ENCODE measurements around the gene PHC2.

PHC2 gene

GRCh38 chr1:33329600-33330305 is 101.1 kb downstream of the PHC2 start:
- no peak for DNase-seq
- no peak overlapping the region for H3K4me3 Mint-ChIP-seq
- H3K36me3 Mint-ChIP-seq (ENCODE audit: low read depth): peaks cover 99% of the 10 kb centered on the region
- H3K27me3 Mint-ChIP-seq: no peaks in the 10 kb centered on the region
- H3K9me3 Mint-ChIP-seq: no peaks in the 10 kb centered on the region
- no peaks in the 10 kb centered on the region for H3K4me1 Mint-ChIP-seq (ENCODE audit: low read depth)
- no peak overlapping the region for H3K27ac Mint-ChIP-seq

DNA sequence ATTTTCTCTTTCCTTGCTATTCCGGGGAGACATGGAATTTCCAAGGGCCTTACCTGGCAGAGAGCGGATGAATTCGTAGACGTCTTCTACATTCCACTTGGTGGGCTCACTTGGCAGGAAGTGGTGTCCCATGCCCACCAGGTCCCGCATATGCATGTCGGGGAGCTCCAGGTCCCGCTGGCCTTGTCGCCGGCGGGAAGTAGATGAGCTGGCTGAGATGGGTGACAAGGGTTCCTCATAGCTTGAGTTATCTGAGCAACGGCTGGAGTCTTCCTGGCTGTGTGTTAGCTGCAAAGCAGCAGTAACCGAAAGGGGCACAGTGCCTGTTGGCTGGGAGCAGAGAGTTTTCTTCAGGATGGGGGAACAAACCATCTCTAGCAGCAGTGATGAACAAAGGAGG is 102.1 kb downstream of the PHC2 start:
- H3K36me3 Mint-ChIP-seq (ENCODE audit: low read depth): peaks cover 99% of the 10 kb centered on the region
- no peak overlapping the region for H3K4me3 Mint-ChIP-seq
- DNase-seq: no peak
- H3K9me3 Mint-ChIP-seq: no peaks in the 10 kb centered on the region
- H3K27me3 Mint-ChIP-seq: no peaks in the 10 kb centered on the region
- H3K4me1 Mint-ChIP-seq (ENCODE audit: low read depth): no peaks in the 10 kb centered on the region
- H3K27ac Mint-ChIP-seq: no peak overlapping the region

DNA sequence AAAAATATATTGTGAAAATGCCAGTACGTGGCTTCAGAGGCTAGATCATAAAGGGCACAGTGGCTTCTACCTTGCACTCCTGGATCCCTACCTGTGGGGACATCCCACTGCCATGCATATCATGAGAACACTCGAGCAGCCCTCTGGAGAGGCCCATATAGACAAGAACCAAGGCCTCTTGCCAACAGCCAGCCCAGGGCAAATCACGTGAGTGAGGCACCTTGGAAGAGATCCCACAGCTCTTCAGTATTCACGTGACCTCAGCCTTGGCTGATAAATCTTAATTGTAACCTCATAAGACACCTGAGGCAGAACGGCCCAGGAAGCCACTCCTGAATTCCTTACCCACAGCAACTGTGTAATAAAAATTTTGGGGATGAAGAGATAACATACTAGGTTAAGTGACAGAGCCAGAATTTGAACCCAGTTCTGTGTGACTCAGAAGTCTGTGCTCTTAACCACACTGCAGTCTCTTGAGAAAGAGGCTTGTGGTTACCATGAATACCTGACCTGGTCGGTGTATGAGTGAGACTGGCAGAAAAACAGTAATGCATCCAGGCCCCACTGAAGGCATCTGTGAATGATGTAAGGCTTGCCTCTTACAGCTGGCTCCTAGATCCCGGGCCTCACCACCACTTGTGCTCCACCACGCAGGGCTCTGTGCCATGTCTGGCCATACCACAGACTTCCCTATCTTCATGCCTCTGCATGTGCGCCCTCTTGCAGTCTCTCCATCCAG is 103.1 kb downstream of the PHC2 start:
- no peak overlapping the region for H3K27ac Mint-ChIP-seq
- no peak for DNase-seq
- H3K27me3 Mint-ChIP-seq: no peaks in the 10 kb centered on the region
- H3K4me3 Mint-ChIP-seq: no peak overlapping the region
- peaks cover 98% of the 10 kb centered on the region for H3K36me3 Mint-ChIP-seq (ENCODE audit: low read depth)
- no peaks in the 10 kb centered on the region for H3K4me1 Mint-ChIP-seq (ENCODE audit: low read depth)
- H3K9me3 Mint-ChIP-seq: no peaks in the 10 kb centered on the region

DNA sequence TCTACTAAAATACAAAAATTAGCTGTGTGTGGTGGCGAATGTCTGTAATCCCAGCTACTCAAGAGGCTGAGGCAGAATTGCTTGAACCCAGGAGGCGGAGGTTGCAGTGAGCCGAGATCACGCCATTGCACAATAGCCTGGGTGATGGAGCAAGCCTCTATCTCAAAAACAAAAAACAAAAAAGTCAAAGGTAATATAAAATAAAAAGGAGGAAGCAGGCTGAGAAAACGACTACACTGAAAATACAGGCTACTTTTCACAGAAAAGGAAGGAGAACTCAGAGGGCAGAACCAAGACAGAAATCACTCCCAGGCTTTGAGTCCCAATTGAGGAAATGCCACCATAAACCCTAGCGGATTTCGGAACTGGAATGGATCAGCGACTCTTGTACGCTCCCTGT is 104.1 kb downstream of the PHC2 start:
- H3K36me3 Mint-ChIP-seq (ENCODE audit: low read depth): peaks cover 89% of the 10 kb centered on the region

GRCh38 chr1:33324677-33325575 is 106.0 kb downstream of the PHC2 start:
- Mint-ChIP-seq H3K4me1 (ENCODE audit: low read depth) (no peaks in the 10 kb centered on the region), H3K36me3 (ENCODE audit: low read depth) (peaks cover 70% of the 10 kb centered on the region), H3K4me3 (no peak overlapping the region), H3K27ac (no peak overlapping the region), H3K27me3 (no peaks in the 10 kb centered on the region), H3K9me3 (no peaks in the 10 kb centered on the region)
- no peak for DNase-seq

More for the DNA sequence above, 104.1 kb downstream of the PHC2 start:
- DNase-seq: no peak
- no peaks in the 10 kb centered on the region for H3K4me1 Mint-ChIP-seq (ENCODE audit: low read depth)
- no peaks in the 10 kb centered on the region for H3K27me3 Mint-ChIP-seq
- H3K4me3 Mint-ChIP-seq: no peak overlapping the region
- H3K9me3 Mint-ChIP-seq: no peaks in the 10 kb centered on the region
- H3K27ac Mint-ChIP-seq: no peak overlapping the region

DNA sequence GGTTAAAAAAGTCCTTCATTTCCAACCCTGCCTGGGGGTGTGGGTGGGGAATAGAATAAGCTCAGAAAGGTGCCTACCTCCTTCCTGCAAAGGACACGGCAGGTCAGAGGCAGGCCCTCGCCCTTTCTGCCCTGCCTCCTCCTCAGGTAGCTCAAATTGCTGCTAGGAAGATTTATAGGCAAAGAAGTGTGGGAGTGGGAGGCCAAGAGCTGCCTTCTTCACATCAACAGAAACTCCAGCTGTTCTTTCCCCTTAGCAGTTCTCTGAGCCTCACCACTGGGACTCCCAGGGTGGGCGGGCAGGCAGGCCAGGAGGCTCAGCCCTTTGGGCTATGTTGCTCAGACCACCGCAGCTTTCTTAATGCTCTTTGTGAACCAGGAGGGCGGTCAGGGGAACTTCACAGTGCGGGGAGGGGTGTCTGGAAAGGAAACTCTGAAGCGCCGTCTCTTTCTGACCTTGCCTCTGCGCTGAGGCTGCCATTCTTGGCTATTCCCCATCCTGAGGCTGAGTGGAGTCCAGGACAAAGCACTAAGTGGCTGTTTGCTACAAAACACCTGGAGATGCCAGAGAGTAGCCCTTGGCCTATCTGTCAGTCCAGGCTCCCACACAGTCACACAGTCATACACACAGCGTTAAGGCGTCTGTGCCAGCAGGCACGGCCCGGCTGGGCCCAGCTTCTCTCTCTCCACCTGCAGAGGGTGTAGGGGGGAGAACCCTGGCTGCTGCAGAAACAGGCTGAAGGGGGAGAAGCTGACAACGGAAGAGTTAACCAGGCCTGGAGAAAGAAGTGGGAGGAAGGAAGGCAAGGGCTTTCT is 107.0 kb downstream of the PHC2 start:
- DNase-seq: no peak
- peaks cover 60% of the 10 kb centered on the region for H3K36me3 Mint-ChIP-seq (ENCODE audit: low read depth)
- no peak overlapping the region for H3K4me3 Mint-ChIP-seq
- no peaks in the 10 kb centered on the region for H3K9me3 Mint-ChIP-seq
- H3K4me1 Mint-ChIP-seq (ENCODE audit: low read depth): no peaks in the 10 kb centered on the region
- no peaks in the 10 kb centered on the region for H3K27me3 Mint-ChIP-seq
- no peak overlapping the region for H3K27ac Mint-ChIP-seq

GRCh38 chr1:33322870-33323585 is 107.9 kb downstream of the PHC2 start:
- Mint-ChIP-seq H3K27me3 (no peaks in the 10 kb centered on the region), H3K9me3 (no peaks in the 10 kb centered on the region), H3K27ac (no peak overlapping the region), H3K4me3 (no peak overlapping the region), H3K36me3 (ENCODE audit: low read depth) (peaks cover 52% of the 10 kb centered on the region), H3K4me1 (ENCODE audit: low read depth) (no peaks in the 10 kb centered on the region)
- no peak for DNase-seq

- no peak overlapping the region for H3K27ac Mint-ChIP-seq
- no peaks in the 10 kb centered on the region for H3K9me3 Mint-ChIP-seq
- no peak overlapping the region for H3K4me3 Mint-ChIP-seq
- no peaks in the 10 kb centered on the region for H3K27me3 Mint-ChIP-seq
- DNase-seq: no peak
- H3K4me1 Mint-ChIP-seq (ENCODE audit: low read depth): no peaks in the 10 kb centered on the region
- peaks cover 43% of the 10 kb centered on the region for H3K36me3 Mint-ChIP-seq (ENCODE audit: low read depth)
These were observed 108.8 kb downstream of the PHC2 start for GRCh38 chr1:33322109-33322508.

DNA sequence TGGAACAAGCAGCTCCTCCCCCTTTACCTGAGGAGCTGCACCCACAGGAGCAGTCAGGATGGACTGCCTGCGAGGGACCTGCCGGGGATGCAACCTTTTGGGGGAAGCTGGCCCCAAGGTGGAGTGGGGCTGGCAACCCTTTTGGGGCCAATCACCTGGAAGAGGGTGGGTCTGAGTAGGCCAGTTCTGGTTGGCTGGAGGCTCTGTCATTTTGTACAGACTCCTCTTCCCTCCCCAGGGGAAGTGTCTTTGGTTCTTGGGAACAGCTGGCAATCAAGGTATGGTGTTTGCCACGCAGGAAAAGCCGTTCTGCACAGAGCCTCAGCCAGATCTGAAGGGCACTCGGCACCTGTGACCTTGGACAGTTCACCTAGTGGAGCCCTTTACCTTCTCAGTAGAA is 109.7 kb downstream of the PHC2 start:
- no peak overlapping the region for H3K27ac Mint-ChIP-seq
- DNase-seq: no peak
- H3K4me1 Mint-ChIP-seq (ENCODE audit: low read depth): no peaks in the 10 kb centered on the region
- no peak overlapping the region for H3K4me3 Mint-ChIP-seq
- no peaks in the 10 kb centered on the region for H3K9me3 Mint-ChIP-seq
- H3K36me3 Mint-ChIP-seq (ENCODE audit: low read depth): peaks cover 34% of the 10 kb centered on the region
- no peaks in the 10 kb centered on the region for H3K27me3 Mint-ChIP-seq

GRCh38 chr1:33320619-33321165 is 110.2 kb downstream of the PHC2 start, which contains the start of gene A3GALT2:
Gene A3GALT2 (minus strand): TSS chr1:33321098. CDS start chr1:33321098, 0 bp downstream.
- peaks cover 29% of the 10 kb centered on the region for H3K36me3 Mint-ChIP-seq (ENCODE audit: low read depth)

GRCh38 chr1:33319949-33320618 is 110.8 kb downstream of the PHC2 start:
- Mint-ChIP-seq H3K9me3 (no peaks in the 10 kb centered on the region), H3K27ac (no peak overlapping the region), H3K36me3 (ENCODE audit: low read depth) (peaks cover 23% of the 10 kb centered on the region), H3K4me3 (no peak overlapping the region), H3K27me3 (no peaks in the 10 kb centered on the region), H3K4me1 (ENCODE audit: low read depth) (no peaks in the 10 kb centered on the region)
- DNase-seq: no peak

More at GRCh38 chr1:33320619-33321165, 110.2 kb downstream of the PHC2 start, which contains the start of gene A3GALT2:
- Mint-ChIP-seq H3K27me3 (no peaks in the 10 kb centered on the region), H3K9me3 (no peaks in the 10 kb centered on the region), H3K4me1 (ENCODE audit: low read depth) (no peaks in the 10 kb centered on the region), H3K4me3 (no peak within 1 kb of the TSS), H3K27ac (no peak within 1 kb of the TSS)
- no peak for DNase-seq

GRCh38 chr1:33319186-33319948 is 111.5 kb downstream of the PHC2 start:
- Mint-ChIP-seq H3K4me3 (no peak overlapping the region), H3K36me3 (ENCODE audit: low read depth) (peaks cover 16% of the 10 kb centered on the region), H3K4me1 (ENCODE audit: low read depth) (no peaks in the 10 kb centered on the region), H3K27me3 (no peaks in the 10 kb centered on the region), H3K9me3 (no peaks in the 10 kb centered on the region), H3K27ac (no peak overlapping the region)
- no peak for DNase-seq

All from activated T-cell treated with anti-CD3 and anti-CD28 coated beads, Interleukin-2, amount 50 U/mL, for 24 hours (primary cell).